Stimulated activated CD4-positive, alpha-beta T cell treated with anti-CD3 and anti-CD28 coated beads, Interleukin-12 subunit alpha, Interleukin-12 subunit beta, amount 100 ng/mL, for 4 hours (primary cell): ENCODE results near the gene UNC79.
"Not testable (repeated sequence)": the region's sequence is repeated elsewhere in the genome, so short reads cannot be mapped to it uniquely, and the experiment has no call there.

Source experiments
- DNase-seq: peaks from one replicate; pipeline ENCODE4 v3.0.0-alpha.2; 2020

The UNC79 gene

DNA sequence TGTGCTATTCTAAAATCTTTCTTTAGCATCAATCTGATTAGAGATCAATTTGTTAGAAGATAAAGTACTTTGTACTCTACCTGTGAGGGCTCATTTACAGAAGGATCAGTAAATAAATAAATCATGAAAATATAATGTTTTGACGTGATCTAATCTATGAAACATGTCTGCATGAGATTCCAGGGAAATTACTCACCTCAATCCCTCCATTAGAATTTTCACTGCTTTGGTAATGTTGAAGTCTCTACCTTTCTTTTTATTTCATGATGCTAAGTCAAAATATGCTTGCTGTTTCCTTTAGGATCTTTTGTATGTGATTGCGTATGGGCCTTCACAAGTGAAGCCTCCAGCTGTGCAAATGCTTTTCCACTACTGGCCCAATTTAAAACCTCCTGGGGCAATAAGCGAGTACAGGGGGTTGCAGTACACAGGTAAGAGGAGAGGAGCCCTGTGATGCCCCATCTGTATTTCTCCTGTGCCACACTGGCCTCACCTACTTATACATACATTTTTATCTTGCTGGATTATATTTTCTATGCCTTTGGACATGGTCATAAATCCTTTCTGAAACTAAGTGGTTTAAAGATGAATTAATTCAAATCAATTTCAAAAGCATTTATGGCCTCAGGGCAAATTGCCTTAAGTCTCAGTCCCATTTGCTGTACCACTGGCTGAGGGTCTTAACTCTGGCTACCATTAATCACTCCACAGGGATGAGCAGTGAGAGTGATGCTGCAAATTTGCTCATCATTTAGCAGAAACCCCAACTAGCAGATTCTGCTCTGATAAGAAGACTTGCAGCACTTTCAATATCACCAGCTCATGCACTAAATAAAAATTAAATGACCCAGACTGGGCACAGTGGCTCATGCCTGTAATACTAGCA, 66.4 kb downstream of the UNC79 start:
- DNase-seq, result no peak

DNA sequence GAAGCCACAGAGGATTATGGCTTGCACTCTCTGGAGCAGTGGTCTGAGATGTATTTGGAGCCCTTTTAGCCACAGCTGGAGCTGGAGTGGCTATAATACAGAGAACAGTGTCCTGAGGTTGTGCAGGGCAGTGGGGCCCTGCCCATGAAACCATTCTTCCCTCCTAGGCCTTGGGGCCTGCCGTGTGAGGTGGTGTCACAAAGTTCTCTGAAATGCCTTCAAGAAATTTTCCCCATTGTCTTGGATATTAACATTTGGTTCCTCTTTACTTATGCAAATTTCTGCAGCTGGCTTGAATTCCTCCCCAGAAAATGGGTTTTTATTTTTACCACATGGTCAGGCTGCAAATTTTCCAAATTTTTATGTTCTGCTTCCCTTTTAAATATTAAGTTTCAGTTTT, 79.3 kb downstream of the UNC79 start:
- DNase-seq, result no peak

DNA sequence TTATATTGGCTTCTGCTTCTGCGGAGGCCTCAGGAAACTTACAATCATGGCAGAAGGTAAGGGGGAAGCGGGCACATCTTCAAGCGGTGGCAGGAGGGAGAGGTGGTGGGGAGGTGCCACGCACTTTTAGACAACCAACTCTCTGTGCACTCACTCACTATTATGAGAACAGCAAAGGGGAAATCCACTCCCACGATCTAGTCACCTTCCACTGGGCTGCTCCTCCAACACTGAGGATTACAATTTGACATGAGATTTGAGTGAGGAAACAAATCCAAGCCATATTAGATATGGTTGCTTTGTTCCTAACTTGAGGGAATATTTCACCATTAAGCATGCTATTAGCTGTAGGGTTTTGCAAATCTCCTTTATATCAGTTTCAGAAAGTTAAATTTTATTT, 80.3 kb downstream of the UNC79 start:
- no peak for DNase-seq

DNA sequence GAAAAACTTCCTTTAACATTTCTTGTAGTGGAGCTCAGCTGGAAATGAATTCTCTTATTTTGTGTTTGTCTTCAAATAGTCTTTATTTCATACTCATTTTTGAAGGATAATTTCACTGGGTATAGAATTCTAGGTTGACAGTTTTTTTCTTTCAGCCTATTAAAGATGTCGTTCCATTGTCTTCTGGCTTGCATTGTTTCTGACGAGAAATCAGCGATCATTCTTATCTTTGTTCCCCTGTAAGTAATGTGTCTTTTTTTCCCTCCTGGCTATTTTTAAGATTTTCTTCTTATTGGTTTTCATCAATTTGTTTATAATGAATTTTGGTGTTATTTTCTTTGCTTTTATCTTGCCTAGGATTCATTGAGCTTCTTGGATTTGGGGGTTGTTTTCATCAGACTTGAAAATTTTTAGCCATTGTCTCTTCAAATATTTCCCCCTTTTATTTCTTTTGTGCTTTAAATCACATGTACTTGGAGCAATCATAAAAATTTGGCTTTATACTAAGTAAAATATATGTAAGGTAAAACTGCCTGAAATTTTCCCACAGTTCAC, 89.4 kb downstream of the UNC79 start:
- no peak for DNase-seq

DNA sequence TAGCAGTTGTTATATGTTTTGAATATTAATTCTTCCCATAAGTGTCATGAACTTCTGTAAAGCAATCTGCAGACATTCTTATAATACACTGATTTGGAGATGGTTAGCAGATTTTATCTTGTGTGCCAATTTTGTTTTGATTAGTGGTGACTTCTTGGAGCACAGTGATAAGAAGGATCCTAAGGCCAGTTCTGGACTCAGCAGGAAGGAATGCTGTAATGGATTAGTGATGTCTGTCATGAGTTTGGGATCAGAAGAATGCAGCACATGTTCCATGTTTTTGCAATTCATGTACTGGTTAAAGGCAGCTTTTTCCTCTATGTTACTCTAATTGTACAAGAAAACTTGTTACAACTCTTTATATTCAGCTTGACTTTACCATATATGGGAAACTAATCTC, 91.5 kb downstream of the UNC79 start:
- no peak for DNase-seq

DNA sequence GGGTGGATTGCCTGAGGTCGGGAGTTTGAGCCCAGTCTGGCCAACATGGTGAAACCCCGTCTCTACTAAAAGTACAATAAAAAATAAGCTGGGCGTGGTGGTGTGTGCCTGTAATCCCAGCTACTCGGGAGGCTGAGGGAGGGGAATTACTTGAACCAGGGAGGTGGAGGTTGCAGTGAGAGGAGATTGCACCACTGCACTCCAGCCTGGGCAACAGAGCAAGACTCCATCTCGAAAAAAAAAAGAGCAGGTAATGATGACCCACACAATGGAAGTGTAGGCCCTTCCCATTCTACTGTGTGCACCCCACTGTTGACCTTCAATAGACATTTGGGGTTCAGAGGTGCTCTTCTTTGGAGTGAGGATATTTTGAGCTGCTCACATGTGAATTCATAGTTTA, 94.5 kb downstream of the UNC79 start:
- DNase-seq, result not testable (repeated sequence)

DNA sequence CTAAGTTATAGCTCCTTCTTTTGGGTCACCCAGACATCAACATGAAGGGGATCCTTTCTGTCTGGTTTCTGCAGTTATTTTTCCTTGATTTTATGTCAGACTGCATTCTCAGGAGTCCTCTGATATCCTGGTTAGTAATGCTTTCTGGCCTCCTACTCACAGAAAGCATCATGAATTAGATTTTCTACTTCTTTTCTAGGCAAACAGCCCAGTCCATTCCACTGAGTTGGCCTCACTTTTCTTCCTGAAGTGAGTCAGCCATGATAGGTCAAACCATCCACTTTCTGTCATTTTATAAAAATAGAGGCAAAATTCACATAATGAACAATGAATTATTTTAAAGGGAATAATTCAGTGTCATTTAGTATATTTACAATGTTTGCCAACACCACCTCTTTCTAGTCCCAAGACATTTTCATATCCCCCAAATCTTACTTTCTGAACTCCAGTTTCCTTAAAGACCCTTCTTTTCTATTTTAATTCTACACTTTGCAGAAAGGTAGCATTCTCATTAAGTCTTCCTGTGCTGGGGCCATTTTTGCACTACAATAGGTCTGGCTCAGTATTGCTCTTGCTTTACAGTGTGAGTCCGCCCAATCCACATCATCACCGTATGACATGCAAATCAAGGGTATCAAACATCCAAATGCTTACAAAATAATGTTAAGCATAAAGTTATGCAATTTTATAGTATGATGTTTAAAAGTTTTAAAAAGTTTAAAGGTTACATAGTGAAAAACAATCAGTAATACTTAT, 95.1 kb downstream of the UNC79 start:
- no peak for DNase-seq

DNA sequence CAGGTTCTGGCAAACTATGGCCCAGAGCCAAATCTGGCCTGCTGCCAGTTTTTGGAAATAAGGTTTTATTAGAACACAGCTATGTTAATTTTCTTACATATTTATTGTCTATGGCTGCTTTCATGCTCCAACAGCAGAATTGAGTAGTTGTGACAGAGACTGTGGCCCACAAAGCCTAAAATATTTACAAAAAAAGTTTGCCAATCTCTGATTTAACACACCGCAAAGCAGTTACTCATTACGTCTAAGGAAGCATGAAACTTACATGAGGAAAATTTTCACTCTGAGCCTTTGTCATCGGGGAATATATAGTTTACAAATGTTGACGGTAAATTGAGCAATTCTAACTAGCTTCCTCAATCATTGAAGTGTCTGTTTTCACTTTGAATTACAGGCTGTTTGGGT, 96.5 kb downstream of the UNC79 start:
- DNase-seq, result no peak

DNA sequence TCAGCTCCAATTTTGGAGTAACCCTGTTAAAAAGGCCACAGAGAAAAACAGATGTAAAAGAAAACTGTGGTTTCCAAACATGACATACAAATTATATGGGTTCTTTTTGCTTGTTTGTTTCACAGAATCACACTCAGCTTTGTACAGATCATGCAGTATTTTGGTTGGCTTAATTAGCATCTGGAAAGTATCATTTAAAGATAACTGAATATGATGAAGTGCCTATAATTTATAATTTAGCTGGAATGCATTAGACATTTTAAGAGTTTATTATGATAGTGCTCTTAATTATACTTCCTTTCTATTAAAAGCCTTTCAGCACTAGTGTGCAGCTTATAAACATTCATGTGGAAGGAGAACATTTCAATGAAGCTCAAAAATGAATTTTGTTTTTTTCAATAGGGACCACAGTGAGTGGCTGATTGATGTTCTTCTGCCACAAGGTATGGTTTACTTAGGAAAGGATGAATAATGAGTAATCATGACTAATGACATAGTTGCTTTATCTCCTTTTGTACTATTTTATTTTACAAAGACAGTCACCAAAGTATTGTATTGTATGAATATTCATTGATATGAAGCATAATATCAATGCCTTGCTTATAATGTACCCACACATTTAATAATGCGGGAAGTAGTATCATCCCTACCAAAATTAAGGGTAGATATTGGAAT, 98.3 kb downstream of the UNC79 start:
- no peak for DNase-seq

DNA sequence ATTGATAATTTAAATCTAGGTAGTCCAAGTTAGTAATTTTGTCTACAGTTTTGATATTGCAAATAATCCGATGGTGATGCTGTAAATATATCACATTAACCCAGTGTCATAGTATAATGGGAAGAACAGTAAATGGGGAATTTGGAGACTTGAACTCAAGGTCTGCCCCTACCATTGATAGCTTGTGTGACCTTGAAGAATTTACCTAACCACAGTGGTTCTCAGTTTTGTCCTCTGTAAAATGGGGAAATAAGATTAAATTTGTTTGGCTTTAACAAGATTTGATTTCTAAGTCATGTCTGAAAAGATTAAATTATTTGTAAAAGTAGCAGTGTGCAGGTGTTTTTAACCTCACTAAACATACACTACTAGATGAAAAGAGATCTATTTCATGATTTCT, 100.9 kb downstream of the UNC79 start:
- no peak for DNase-seq

DNA sequence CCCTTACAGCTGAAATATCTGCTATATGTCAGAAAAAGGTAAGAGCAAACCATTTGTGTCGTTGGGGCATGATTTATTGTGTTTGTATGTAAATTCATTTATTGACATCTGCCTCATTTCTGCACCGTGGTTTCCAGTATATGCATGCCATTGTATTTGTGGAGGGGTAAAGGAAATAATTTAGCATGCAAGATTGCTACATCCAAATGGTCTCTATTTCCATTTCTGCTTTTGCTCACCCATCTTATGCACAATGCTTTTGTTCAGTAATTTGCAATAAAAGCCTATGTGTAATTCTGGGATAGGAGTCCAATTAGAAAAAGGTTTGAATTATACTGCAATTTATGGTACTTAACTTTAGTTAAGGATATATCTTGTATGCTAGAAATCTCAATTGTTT, 101.8 kb downstream of the UNC79 start:
- no peak for DNase-seq

DNA sequence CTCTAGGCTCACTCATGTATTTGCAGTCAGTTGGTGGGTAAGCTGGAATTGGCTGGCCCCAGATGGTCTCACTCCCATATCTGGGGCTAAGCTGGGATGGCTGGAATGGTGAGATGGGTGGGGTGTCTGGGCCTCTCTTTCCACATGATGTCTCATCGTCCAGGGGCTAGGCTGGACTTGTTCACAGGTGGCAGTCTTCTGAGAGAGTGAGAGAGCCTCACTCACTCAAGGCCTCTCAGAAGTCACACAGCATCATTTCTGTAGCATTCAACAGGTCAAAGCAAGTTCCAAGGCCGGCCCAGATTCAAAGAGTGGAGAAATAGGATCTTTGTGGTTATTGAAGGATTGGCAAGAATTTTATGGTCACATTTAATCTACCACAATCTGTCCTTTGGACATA, 102.7 kb downstream of the UNC79 start:
- no peak for DNase-seq

DNA sequence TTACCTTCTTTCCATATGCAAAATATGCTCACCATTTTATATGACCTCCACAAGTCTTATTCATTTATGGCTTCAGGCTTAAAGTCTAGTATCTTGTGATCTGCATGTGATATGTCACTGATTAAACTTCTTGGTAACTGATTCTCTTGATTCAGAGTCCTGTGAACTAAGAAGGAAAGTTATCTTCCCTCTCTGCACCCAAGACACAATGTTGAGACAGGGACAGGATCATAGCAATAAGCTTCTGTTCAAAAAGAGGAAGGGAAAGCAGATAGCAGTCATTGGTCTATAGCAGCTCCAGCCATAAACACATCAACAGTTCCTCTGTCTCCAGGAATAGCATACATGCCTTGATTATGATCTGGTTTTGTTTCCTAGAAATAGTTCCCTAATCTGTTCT, 103.1 kb downstream of the UNC79 start:
- no peak for DNase-seq

DNA sequence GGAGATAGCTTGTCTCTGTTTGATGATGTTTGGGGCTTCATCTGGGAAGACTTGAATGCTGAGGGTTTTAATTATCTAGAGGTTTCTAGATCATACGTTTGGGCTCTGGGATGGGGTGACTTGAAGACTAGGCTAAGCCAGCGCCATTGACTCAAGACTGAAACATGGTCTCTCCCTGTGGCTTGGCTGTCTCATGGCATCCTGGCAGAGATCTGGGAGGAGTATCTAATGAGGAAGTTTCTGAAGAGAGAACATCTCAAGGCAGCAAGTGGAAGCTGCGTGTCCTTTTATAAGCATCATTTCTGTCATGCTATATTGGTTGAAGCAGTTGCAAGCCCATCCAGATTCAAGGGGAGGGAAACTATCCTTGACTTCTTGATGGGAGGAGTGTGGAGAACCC, 104.8 kb downstream of the UNC79 start:
- DNase-seq, result no peak

DNA sequence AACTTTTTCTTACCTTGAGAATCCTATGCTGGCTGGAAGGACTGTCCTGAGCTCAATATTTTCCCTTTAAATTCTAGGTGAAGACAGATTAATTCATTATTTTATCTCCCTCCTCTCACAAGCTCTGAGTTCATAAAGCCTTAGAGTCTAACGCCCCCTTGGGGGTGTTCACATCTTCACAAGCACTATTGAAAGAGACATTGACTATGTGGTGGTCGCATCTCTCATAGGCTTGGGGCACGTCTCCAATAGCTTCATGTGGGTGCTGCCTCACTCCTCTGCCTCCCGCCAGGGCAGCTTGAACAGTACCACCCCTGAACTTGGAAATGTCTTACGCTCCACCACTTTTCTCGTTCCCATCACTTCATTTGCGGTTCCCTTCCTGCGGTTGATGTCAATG, 106.2 kb downstream of the UNC79 start:
- no peak for DNase-seq

DNA sequence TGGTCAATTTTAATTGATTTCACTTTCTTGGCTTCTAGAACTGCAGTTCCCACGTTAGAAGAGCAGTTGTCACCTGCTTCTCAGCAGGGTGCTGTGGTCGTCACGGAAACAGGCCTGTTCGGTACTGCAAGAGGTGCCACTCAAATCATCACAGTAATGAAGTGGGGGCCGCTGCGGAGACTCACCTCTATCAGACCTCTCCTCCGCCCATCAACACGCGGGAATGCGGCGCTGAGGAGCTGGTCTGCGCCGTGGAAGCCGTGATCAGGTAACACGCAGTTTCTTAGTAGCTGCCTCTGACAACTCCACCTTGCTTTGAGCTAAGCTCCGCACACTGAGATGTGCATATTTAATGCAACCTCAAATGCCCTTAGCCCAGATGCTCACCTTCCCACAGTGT, 107.2 kb downstream of the UNC79 start:
- DNase-seq, result no peak

DNA sequence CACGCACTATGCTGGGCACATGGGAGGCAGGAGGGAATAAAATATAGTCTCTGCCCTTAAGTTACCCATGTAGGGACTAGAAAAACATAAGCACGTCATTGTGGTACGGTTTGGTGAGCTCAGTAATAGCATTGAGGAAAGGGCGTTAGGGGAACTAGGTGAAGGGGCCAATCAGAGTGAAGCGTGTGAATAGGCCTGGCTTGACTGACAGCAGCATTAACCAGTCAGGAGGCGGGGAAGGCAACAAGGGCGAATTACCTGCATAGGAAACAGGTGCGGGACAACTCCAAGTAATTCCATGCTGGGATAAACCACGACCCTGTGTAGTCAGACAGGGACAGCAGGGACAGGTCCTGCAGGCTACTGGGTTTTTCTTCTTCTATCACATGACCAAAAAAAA, 107.7 kb downstream of the UNC79 start:
- no peak for DNase-seq

DNA sequence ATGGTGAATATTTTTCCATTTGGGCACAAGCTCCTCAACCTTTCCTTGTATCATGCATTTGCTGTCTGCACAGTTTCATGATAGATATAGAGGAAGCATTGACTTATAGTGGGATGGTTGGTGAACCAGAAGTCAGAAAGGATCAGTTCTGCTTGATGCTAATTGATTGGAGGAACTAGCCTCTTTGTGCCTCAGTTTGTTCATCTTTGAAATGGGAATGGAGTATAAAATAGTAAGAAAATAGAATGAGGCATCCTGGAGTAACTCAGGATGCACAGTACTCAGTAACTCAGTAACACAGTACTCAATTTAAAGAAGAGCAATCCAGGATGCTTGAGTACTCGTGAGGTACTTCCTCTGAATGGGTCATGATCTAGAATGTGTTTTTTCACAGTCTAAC, 109.5 kb downstream of the UNC79 start:
- DNase-seq, result no peak

DNA sequence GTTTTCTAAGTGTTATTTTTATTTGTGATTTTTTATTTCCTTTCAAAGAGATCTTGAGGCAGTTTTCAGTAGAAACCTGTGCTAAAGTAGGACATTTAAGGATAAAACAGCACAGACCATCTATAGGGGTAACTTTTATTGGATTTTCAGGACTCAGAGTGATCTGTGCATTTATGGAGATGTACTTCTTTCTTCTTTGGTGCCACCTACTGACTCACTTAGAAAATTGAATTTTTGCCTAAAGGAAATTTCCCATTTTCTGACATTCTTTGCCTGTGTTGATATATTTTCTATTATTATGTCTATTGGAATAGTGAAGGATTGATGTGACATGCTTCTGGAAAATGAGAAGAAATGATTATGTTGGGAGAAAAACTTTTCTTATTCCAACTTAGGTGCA, 113.0 kb downstream of the UNC79 start:
- no peak for DNase-seq

DNA sequence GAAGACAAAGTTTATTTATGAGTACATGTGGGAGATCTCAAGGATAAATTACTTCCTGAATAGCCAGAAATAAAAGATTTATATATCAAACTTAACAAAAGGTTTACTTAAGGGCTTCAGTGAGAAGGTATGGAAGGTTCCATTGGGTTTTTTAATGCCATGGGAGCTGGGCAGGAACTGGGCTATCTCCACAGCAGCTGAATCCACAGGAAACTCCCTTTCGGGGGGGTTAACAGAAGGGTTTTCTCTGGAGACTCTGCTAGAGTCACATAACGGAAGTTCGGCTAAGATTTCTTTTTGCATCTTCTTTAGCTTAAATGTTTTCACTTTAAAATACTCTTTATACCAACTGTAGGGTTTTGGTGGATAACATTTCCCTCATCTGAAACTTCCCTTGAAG, 113.5 kb downstream of the UNC79 start:
- DNase-seq, result no peak

DNA sequence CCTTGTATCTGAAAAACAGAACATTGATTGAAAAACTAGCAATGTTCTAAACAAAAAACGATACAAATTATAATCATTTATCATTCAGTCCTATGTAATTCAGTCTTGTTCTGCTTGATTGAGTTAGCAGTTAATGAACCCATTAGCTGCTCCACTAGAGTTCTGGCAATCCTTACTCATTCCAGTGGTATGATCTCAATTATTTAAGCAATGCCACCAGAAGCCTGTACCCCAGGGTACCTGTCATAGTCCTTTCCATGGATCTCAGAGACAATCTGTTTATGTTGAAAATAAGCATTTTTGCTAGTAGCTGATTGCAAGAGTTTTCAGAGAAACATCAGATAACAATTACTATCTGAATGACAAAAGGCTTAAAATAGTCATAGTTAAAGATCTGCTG, 115.9 kb downstream of the UNC79 start:
- DNase-seq, result no peak

DNA sequence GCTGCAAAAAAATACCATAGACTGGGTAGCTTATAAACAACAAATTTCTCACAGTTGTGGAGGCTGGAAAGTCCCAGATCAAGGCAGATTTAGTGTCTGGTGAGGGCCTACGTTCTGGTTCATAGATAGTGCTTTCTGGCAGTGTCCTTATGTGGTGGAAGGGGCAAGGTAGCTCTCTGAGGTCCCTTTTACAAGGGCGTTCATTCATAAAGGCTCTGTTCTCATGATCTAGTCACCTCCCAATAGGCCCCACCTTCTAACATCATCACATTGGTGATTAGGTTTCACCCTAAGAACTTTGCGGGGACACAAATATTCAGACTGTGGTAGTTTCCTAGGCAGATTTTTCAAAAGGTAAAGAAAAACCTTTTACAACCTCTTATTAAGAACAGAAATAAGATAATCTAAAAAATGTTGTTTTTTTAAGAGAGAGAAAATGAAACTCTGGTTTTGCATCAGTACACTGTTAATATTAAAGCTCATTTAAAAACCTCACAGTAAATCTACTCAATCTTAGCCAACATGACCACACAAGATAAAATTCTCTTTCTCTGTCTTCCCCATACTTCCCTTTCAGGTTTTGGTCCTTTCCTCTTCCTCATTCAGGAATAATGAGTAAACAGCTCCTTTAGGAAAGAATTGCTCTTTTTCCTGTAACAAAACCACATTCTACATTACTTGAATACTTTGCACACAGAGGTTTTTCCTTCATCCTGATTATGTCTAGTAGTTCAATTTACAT, 117.5 kb downstream of the UNC79 start:
- no peak for DNase-seq

DNA sequence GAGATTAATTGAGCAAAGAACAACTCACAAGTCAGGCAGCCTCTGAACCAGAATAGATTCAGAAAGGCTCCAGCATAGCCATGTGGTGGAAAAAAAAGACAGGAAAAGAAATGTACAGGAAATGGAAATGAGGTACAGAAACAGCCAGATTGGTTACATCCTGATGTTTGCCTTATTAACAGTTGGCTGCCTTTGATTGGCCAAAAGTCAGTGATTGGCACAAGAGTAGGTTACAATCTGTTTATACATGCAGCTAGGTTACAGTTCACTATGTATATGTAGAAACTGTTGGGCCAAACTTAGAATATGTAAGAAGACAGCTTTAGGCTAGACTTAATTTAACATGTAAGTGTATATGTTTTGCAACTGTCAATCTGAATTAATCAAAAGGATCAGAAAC, 118.9 kb downstream of the UNC79 start:
- no peak for DNase-seq
